ENCODE results near the gene LHFPL2. TPM values are rescaled to one million over a fixed set of nuclear protein-coding genes. Genes with fewer than 3 reads are reported as not detected.
"Not testable (repeated sequence)": the region's sequence is repeated elsewhere in the genome, so short reads cannot be mapped to it uniquely, and the experiment has no call there.

LHFPL2 gene
- total RNA-seq, 1 donor from 2014 or later, result 113 TPM

DNA sequence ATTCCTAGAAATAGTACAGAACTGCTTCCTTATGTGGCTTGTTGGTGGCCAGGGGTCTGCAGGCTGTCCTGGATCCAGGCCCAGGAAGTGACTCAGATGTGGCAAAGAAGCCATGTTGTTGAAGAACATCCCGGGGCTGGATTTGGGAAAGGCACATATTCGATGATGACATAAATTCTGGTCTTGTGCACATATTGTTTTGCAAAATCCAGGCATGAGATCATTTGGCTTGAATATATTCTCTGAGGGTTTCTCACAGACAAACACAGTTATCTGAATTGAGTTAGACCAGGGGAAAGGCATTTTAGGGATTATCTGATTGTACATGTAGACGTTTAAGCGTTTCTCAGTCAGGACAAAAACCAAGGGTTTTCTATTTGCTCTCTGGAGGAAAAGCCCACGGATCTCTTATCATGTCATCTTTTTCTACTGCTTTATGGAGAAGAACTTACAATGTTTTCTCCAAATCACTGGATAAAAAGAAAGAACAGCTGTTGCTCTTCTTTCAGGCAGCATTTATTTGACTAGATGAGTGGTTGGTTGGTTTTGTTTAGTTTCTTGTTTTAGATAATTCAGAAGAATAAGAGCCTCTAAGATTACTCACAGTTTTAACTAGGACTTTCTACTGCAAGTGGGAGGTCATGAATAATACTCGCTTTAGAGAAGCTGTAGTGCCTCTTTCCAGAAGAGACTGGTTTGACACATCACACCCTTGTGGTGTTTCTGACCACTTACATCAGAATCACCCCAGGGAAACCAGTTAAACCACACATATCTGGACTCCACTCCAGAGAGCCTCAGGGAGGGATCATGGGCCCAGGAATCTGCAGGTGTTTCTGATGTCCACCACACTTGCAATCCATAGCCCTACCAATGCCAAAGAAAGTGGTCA lies 29.5 kb upstream of the LHFPL2 start:
- H3K27me3 Mint-ChIP-seq (ENCODE audit: unreplicated experiment), result no peaks in the 10 kb centered on the region
- H3K4me3 Mint-ChIP-seq (ENCODE audit: unreplicated experiment), result no peak overlapping the region
- peak overlapping the region; percentile 96 for H3K27ac Mint-ChIP-seq (ENCODE audit: unreplicated experiment)
- peaks cover 2% of the 10 kb centered on the region for H3K9me3 Mint-ChIP-seq (ENCODE audit: unreplicated experiment)
- H3K4me1 Mint-ChIP-seq (ENCODE audit: unreplicated experiment), result peaks cover 21% of the 10 kb centered on the region
- H3K36me3 Mint-ChIP-seq (ENCODE audit: unreplicated experiment), result peaks cover 2% of the 10 kb centered on the region
- DNase-seq (ENCODE audit: extremely low spot score, unreplicated experiment), result no peak
- peak; percentile 15 for TF ChIP-seq CTCF (IDR thresholded peaks at IDR 0.05)

DNA sequence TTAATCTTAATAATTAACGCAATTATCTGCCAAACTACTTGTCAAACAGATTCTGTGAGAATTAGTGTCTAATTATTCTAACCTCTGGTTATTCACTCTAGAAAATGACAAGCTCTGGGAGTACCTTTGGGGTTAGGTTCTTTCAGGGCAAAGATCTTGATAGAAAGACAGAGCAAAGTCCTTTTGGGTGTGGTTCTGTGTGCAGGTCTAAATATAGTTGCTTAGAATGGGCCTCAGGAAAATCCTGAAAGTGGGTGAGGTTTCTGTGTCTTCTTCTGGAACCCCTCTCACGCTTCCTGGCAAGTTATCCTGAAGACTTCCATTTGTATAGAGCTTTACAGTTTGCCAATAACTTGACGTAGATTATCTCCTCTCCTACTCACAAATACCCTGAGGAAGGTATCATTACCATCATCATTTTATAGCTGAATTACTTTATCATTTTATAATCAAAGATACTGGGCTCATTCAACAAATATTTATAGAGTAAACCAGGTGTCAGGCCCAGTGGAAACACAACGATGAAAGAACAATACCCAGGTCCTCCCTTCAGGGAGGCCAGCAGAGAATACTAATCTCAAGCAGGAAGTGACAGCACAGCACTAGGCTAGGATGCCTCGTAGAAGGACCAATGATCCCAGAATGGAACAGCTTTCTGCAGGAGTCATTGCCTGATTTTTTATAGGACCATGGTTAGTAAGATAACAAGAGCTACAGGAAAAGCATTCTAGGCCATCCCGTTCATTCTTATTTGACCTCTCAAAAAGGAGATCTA lies 27.6 kb upstream of the LHFPL2 start:
- no peak for DNase-seq (ENCODE audit: extremely low spot score, unreplicated experiment)
- Mint-ChIP-seq H3K27me3 (ENCODE audit: unreplicated experiment) (no peaks in the 10 kb centered on the region), H3K4me3 (ENCODE audit: unreplicated experiment) (no peak overlapping the region), H3K9me3 (ENCODE audit: unreplicated experiment) (no peaks in the 10 kb centered on the region), H3K4me1 (ENCODE audit: unreplicated experiment) (peaks cover 32% of the 10 kb centered on the region), H3K36me3 (ENCODE audit: unreplicated experiment) (peaks cover 2% of the 10 kb centered on the region), H3K27ac (ENCODE audit: unreplicated experiment) (no peak overlapping the region)
- TF ChIP-seq CTCF (IDR thresholded peaks at IDR 0.05), result no peak

- H3K9me3 Mint-ChIP-seq (ENCODE audit: unreplicated experiment); H3K27me3 Mint-ChIP-seq (ENCODE audit: unreplicated experiment); H3K4me3 Mint-ChIP-seq (ENCODE audit: unreplicated experiment); H3K36me3 Mint-ChIP-seq (ENCODE audit: unreplicated experiment); DNase-seq (ENCODE audit: extremely low spot score, unreplicated experiment); H3K27ac Mint-ChIP-seq (ENCODE audit: unreplicated experiment): not testable (repeated sequence)
- peaks cover 39% of the 10 kb centered on the region for H3K4me1 Mint-ChIP-seq (ENCODE audit: unreplicated experiment)
These were observed 25.3 kb upstream of the LHFPL2 start for GRCh38 chr5:78673827-78674226.

DNA sequence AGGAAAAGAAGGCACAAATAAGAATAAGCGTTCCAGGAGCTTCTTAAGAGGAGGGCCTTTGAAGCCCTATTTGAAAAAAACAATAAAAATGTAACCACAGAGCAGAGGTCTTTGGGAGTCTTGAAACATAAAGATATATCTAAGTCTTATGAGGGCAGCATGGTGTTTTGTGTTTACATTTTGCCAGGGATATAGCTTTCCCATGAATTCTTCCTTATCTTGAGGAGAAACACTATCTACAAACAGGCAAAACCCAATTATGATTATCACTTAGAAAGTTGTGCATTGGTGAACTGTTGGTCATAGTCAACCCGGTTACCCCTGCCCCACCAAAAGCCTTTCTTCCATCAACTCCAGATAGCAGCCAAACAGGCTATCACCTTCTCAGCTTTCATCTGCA lies 23.6 kb upstream of the LHFPL2 start:
- no peak for DNase-seq (ENCODE audit: extremely low spot score, unreplicated experiment)
- Mint-ChIP-seq H3K36me3 (ENCODE audit: unreplicated experiment) (peaks cover 2% of the 10 kb centered on the region), H3K9me3 (ENCODE audit: unreplicated experiment) (no peaks in the 10 kb centered on the region), H3K27me3 (ENCODE audit: unreplicated experiment) (no peaks in the 10 kb centered on the region), H3K4me1 (ENCODE audit: unreplicated experiment) (peaks cover 25% of the 10 kb centered on the region), H3K4me3 (ENCODE audit: unreplicated experiment) (no peak overlapping the region), H3K27ac (ENCODE audit: unreplicated experiment) (peak overlapping the region; percentile 9)
- TF ChIP-seq CTCF (IDR thresholded peaks at IDR 0.05), result no peak

GRCh38 chr5:78671609-78672008 lies 23.0 kb upstream of the LHFPL2 start:
- no peak for DNase-seq (ENCODE audit: extremely low spot score, unreplicated experiment)
- Mint-ChIP-seq H3K9me3 (ENCODE audit: unreplicated experiment) (no peaks in the 10 kb centered on the region), H3K27ac (ENCODE audit: unreplicated experiment) (no peak overlapping the region), H3K4me1 (ENCODE audit: unreplicated experiment) (peaks cover 27% of the 10 kb centered on the region), H3K27me3 (ENCODE audit: unreplicated experiment) (no peaks in the 10 kb centered on the region), H3K36me3 (ENCODE audit: unreplicated experiment) (peaks cover 2% of the 10 kb centered on the region), H3K4me3 (ENCODE audit: unreplicated experiment) (no peak overlapping the region)
- TF ChIP-seq CTCF (IDR thresholded peaks at IDR 0.05), result no peak
